Measurements from ENCODE around the gene GDF7.

DNA sequence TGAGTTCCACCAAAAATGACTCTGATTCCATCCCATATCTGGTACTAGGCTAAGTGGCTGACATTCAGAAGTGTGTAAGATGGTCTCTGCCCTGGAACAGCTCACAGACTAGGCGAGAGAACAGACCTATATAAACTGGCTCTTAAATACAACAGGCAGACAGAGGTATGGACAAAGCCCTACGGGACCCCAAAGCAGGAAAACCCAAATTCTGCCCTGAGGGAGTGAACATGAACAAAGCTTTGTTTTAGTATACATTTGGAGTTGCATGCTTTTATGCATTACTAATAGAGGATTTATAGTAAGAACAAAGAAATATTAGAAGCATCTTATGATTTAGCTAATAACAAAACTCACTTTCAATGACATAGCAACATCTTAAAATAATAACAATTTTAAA, 25.1 kb downstream of the GDF7 start:
- TF ChIP-seq, protein P1, sequence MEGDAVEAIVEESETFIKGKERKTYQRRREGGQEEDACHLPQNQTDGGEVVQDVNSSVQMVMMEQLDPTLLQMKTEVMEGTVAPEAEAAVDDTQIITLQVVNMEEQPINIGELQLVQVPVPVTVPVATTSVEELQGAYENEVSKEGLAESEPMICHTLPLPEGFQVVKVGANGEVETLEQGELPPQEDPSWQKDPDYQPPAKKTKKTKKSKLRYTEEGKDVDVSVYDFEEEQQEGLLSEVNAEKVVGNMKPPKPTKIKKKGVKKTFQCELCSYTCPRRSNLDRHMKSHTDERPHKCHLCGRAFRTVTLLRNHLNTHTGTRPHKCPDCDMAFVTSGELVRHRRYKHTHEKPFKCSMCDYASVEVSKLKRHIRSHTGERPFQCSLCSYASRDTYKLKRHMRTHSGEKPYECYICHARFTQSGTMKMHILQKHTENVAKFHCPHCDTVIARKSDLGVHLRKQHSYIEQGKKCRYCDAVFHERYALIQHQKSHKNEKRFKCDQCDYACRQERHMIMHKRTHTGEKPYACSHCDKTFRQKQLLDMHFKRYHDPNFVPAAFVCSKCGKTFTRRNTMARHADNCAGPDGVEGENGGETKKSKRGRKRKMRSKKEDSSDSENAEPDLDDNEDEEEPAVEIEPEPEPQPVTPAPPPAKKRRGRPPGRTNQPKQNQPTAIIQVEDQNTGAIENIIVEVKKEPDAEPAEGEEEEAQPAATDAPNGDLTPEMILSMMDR (IDR thresholded peaks at IDR 0.05; ENCODE audit: borderline replicate concordance, extremely low read depth, low read length, poor library complexity, severe bottlenecking) = no peak
- no peak for TF ChIP-seq EZH2 (IDR thresholded peaks at IDR 0.05; ENCODE audit: borderline replicate concordance, low read depth, low read length, severe bottlenecking)
